Parathyroid adenoma (tissue), 2 donors: Measurements from ENCODE around the gene GDE1.

ENCODE experiments used
- H2AFZ ChIP-seq: fragments of 300-600 bp; sonication (generic); one replicate; pipeline ENCODE4 v1.7.0; 2017; ENCODE audit warnings: antibody characterized with exemption, mild to moderate bottlenecking
- H3K27ac ChIP-seq: fragments of 300-600 bp; sonication (generic); one replicate; pipeline ENCODE4 v1.7.0; 2017
- H3K27me3 ChIP-seq: fragments of 300-600 bp; sonication (generic); one replicate; pipeline ENCODE4 v1.7.0; 2017; ENCODE audit warnings: low read length; ENCODE audit not compliant: control insufficient read depth, insufficient read depth
- H3K36me3 ChIP-seq: fragments of 300-600 bp; sonication (generic); one replicate; pipeline ENCODE4 v1.7.0; 2017; ENCODE audit warnings: low read length; ENCODE audit not compliant: control insufficient read depth, insufficient read depth
- H3K4me1 ChIP-seq: fragments of 300-600 bp; sonication (generic); one replicate; pipeline ENCODE4 v1.7.0; 2017; ENCODE audit warnings: control low read depth
- H3K4me2 ChIP-seq: fragments of 300-600 bp; sonication (generic); one replicate; pipeline ENCODE4 v1.7.0; 2017; ENCODE audit warnings: low read length
- H3K4me3 ChIP-seq: fragments of 300-600 bp; sonication (generic); one replicate; pipeline ENCODE4 v1.7.0; 2017; ENCODE audit warnings: low read depth, low read length
- H3K79me2 ChIP-seq: fragments of 300-600 bp; sonication (generic); one replicate; pipeline ENCODE4 v1.7.0; 2017; ENCODE audit warnings: control low read depth
- H3K9ac ChIP-seq: fragments of 300-600 bp; sonication (generic); one replicate; pipeline ENCODE4 v1.7.0; 2017; ENCODE audit warnings: mild to moderate bottlenecking
- H3K9me3 ChIP-seq: fragments of 300-600 bp; sonication (generic); one replicate; pipeline ENCODE4 v1.7.0; 2017; ENCODE audit warnings: low read length; ENCODE audit not compliant: control insufficient read depth
- CTCF ChIP-seq: fragments of 300-600 bp; sonication (generic); IDR thresholded peaks from one replicate; pipeline ENCODE4 v1.7.0; 2017; ENCODE audit warnings: antibody characterized with exemption, mild to moderate bottlenecking
- donor health status: primary hyperparathyroidism.

GDE1 gene

GRCh38 chr16:19486051-19486450 lies 35.8 kb downstream of the GDE1 start:
- TF ChIP-seq CTCF, result no peak
- Histone ChIP-seq H3K79me2 (no peaks in the 10 kb centered on the region), H3K9ac (no peak overlapping the region), H3K27ac (no peak overlapping the region), H3K27me3 (no peaks in the 10 kb centered on the region), H2AFZ (no peak overlapping the region), H3K9me3 (no peaks in the 10 kb centered on the region), H3K4me2 (no peak overlapping the region), H3K36me3 (no peaks in the 10 kb centered on the region), H3K4me1 (no peaks in the 10 kb centered on the region), H3K4me3 (no peak overlapping the region)

- Histone ChIP-seq H3K79me2 (no peaks in the 10 kb centered on the region), H3K27ac (no peak overlapping the region), H3K27me3 (no peaks in the 10 kb centered on the region), H3K36me3 (no peaks in the 10 kb centered on the region), H3K4me2 (no peak overlapping the region), H3K9ac (no peak overlapping the region), H3K4me1 (no peaks in the 10 kb centered on the region), H2AFZ (no peak overlapping the region), H3K9me3 (no peaks in the 10 kb centered on the region), H3K4me3 (no peak overlapping the region)
- TF ChIP-seq CTCF, result no peak
Observed at GRCh38 chr16:19485611-19486010, 36.3 kb downstream of the GDE1 start.

DNA sequence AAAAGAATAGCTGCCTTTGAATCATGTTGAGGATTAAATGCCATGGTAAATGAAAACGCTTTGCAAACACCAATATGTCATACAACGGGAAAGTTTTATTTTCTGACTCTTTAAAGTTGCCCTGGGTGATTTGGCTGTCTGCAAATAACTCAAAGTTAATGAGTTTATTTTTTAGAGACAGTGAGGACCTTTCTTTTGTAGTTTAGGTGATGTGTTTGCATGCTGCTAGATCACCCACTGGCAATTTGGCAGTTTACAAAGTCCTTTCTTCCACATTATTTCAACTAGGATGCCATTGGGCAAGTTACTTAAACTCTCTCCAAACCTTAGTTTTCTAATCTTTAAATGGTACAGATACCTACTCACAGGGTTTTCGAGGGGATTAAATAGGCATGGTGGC lies 37.8 kb downstream of the GDE1 start:
- Histone ChIP-seq H3K9ac (no peak overlapping the region), H3K4me1 (no peaks in the 10 kb centered on the region), H3K36me3 (no peaks in the 10 kb centered on the region), H3K9me3 (no peaks in the 10 kb centered on the region), H3K79me2 (no peaks in the 10 kb centered on the region), H3K4me3 (no peak overlapping the region), H3K4me2 (no peak overlapping the region), H3K27ac (no peak overlapping the region), H3K27me3 (no peaks in the 10 kb centered on the region), H2AFZ (no peak overlapping the region)
- no peak for TF ChIP-seq CTCF

- Histone ChIP-seq H3K4me3 (no peak overlapping the region), H3K4me1 (no peaks in the 10 kb centered on the region), H3K27ac (no peak overlapping the region), H3K9me3 (no peaks in the 10 kb centered on the region), H3K27me3 (no peaks in the 10 kb centered on the region), H3K79me2 (no peaks in the 10 kb centered on the region), H3K36me3 (no peaks in the 10 kb centered on the region), H3K4me2 (no peak overlapping the region), H3K9ac (no peak overlapping the region), H2AFZ (no peak overlapping the region)
- TF ChIP-seq CTCF, result no peak
Observed at GRCh38 chr16:19482291-19482690, 39.6 kb downstream of the GDE1 start.

DNA sequence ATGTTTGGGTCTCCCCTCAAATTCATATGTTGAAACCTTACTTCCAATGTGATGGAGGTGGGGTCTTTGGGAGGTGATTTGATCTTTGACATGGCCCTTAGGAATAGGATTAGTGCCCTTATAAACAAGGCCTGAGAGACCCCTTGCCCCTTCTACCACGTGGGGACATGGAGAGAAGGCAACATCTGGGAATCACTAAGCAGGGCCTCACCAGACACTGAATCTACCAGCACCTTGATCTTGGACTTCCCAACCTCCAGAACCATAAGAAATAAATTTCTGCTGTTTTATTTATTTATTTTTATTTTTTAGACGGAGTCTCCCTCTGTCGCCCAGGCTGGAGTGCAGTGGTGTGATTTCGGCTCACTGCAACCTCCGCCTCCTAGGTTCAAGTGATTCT lies 40.1 kb downstream of the GDE1 start:
- no peak overlapping the region for H3K27ac ChIP-seq
- no peak overlapping the region for H3K9ac ChIP-seq
- no peaks in the 10 kb centered on the region for H3K79me2 ChIP-seq
- no peaks in the 10 kb centered on the region for H3K36me3 ChIP-seq
- H3K27me3 ChIP-seq, result no peaks in the 10 kb centered on the region
- no peak for TF ChIP-seq CTCF
- no peak overlapping the region for H3K4me2 ChIP-seq
- no peaks in the 10 kb centered on the region for H3K4me1 ChIP-seq
- H2AFZ ChIP-seq, result no peak overlapping the region
- no peaks in the 10 kb centered on the region for H3K9me3 ChIP-seq
- no peak overlapping the region for H3K4me3 ChIP-seq
